ENCODE measurements around the gene SLC12A2.

Gene SLC12A2

DNA sequence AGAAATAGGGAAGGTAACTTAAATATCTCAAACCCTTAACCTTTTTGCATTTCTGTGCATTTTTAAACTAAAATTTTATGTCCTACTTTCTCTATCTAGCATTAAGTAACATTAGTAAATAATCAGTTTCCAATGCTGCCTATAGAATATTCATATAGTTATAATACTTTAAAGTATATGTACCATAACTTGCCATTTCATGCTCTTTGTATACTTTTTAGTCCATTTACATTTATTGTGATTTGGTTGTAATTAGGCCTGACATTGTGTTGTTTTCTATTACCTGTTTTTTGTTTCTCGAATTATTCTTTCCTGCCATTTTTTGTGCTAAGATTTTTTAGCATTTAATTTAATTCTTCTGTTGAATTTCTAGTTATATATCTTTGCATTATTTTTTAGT is 13.7 kb downstream of the SLC12A2 start:
- DNase-seq (ENCODE audit: low read depth, low spot score), result no peak

- DNase-seq (ENCODE audit: low read depth, low spot score), result no peak
Observed at GRCh38 chr5:128097781-128098180, 14.2 kb downstream of the SLC12A2 start.

DNA sequence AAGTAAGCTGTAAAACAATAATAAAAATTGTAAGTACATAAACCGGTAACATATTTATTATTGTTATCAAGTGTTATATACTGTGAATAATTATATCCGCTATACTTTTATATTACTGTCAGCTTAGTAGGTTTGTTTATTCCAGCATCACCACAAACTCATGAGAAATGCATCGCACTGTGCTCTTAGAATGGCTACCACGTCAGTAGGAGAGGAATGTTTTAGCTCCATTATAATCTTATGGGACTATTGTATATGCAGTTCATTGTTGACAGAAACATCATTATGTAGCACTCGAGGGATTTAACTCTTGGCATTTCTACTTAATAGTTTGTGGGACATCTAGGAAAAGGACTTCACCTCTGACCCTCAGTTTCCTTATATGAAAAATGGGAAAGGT is 16.4 kb downstream of the SLC12A2 start:
- DNase-seq (ENCODE audit: low read depth, low spot score), result peak; percentile 11

DNA sequence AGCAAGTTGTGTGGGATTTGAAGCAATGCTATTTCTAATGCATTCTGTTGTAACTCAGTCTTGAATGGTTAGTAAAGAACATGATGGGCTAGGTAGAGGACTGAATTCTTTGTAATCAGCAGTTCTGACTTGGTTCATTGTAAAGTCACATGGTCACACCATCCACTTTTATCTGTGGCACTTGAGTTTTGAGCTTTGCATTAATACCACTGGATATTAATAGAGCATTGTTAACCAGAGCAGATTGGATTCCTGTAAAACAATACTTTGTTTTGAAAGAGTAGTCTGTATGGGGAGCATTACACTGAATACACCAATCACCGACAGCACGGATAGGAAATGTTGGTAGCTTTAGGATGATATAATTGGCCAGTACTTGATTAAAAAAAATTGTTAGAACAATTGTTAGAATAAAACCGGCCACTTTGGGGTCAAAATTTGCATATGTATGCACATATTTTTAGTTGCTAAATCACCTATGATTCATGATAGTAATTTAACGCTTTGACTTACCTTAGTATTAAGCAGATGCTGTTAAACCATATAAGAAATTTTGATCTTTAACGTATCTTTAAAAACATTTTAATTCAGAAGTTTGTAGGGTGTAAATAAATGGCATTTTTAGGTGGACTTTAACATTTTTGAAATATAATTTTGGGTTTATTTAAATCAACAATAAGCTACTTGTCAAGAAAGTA is 17.4 kb downstream of the SLC12A2 start:
- DNase-seq (ENCODE audit: low read depth, low spot score), result no peak

DNA sequence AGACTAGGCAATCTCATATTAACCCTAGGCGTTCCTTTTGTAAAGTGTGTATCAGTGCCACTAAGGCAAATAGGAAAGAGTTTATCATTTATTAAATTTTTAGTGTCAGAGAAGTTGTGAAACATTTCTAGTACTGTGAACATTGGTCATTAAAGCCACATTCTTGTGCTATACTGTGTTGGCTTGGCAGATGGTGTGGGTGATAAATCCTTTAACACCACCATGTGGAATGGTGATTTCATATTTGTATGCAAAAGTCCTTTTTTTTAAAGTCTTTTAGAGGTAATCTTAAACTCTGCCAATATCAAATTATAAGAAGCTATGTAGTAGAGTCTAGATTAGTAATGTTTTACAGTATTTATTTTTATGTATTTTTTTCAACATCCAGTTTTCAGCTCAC is 18.1 kb downstream of the SLC12A2 start:
- no peak for DNase-seq (ENCODE audit: low read depth, low spot score)

GRCh38 chr5:128105203-128105602 is 21.6 kb downstream of the SLC12A2 start:
- no peak for DNase-seq (ENCODE audit: low read depth, low spot score)

GRCh38 chr5:128109138-128109537 is 25.6 kb downstream of the SLC12A2 start:
- no peak for DNase-seq (ENCODE audit: low read depth, low spot score)

- DNase-seq (ENCODE audit: low read depth, low spot score), result no peak
Observed at GRCh38 chr5:128109766-128110165, 26.2 kb downstream of the SLC12A2 start.

GRCh38 chr5:128111818-128112448 is 28.4 kb downstream of the SLC12A2 start:
- peak; percentile 67 for DNase-seq (ENCODE audit: low read depth, low spot score)

- DNase-seq (ENCODE audit: low read depth, low spot score), result no peak
Observed at GRCh38 chr5:128116445-128116844, 32.9 kb downstream of the SLC12A2 start.

DNA sequence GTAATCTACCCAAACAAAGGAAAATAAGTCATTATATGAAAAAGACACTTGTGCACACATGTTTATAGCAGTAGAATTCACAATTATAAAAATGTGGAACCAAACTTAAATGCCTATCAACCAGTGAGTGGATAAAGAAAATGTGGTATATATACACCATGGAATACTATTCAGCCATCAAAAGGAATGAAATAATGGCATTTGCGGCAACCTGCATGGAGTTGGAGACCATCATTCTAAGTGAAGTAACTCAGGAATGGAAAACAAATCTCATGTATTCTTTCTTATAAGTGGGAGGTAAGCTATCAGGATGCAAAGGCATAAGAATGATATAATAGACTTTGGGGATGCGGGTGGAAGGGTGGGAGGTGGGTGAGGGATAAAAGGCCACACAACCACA is 34.6 kb downstream of the SLC12A2 start:
- no peak for DNase-seq (ENCODE audit: low read depth, low spot score)

GRCh38 chr5:128121651-128122050 is 38.1 kb downstream of the SLC12A2 start:
- DNase-seq (ENCODE audit: low read depth, low spot score), result no peak

DNA sequence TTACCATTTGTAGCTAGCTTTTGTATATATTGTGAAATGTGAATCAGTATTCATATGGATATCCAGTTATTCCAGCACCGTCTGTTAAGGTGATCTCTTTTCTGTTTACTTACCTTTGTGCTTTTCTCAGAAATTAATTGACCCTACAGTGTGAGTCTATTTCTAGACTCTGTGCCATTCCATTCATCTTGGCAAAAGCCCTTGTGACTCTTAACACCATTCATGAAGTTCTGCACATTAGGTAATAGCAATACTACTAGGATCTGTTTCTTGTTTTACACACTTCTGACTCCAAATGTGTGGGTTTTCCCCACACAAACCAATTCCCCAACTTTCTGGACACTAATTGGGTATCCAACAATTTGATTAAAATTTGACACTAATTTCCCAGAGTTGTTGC is 40.4 kb downstream of the SLC12A2 start:
- DNase-seq (ENCODE audit: low read depth, low spot score), result no peak

DNA sequence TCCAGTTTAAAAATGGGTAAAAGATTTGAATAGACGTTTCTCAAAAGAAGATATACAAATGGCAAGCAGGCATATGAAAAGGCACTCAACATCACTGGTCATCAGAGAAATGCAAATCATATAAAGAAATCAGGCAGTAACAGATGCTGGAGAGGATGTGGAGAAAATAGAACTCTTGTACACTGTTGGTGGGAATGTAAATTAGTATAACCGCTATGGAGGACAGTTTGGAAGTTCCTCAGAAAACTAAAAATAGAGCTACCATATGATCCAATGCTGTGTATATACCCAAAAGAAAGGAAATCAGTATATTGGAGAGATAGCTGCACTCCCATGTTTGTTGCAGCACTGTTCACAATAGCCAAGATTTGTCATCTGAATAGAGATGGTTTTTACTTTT is 42.7 kb downstream of the SLC12A2 start:
- no peak for DNase-seq (ENCODE audit: low read depth, low spot score)

GRCh38 chr5:128132499-128132898 is 48.9 kb downstream of the SLC12A2 start:
- no peak for DNase-seq (ENCODE audit: low read depth, low spot score)

- DNase-seq (ENCODE audit: low read depth, low spot score), result no peak
Observed at GRCh38 chr5:128135286-128135685, 51.7 kb downstream of the SLC12A2 start.

GRCh38 chr5:128143911-128144310 is 60.3 kb downstream of the SLC12A2 start:
- DNase-seq (ENCODE audit: low read depth, low spot score), result no peak

- DNase-seq (ENCODE audit: low read depth, low spot score), result peak; percentile 75
Observed at GRCh38 chr5:128144491-128144890, 60.9 kb downstream of the SLC12A2 start.

DNA sequence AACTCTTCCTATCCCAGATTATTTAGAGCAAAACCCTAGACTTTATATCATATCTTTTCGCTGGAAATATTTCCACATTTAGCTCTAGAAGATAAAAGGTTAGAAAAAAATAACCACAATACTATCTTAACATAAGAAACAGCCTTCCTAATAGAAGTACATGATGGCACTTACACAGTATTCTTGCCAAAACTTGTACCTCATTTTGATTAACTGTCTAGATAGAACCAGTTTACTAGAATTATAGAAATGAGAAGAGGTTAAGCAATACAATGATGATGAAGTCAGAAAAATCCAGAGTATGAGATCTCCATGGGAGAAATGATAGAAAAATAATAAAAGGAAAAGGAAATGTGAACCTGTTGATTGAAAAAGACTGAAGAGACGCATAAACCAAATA is 63.1 kb downstream of the SLC12A2 start:
- DNase-seq (ENCODE audit: low read depth, low spot score), result no peak

DNA sequence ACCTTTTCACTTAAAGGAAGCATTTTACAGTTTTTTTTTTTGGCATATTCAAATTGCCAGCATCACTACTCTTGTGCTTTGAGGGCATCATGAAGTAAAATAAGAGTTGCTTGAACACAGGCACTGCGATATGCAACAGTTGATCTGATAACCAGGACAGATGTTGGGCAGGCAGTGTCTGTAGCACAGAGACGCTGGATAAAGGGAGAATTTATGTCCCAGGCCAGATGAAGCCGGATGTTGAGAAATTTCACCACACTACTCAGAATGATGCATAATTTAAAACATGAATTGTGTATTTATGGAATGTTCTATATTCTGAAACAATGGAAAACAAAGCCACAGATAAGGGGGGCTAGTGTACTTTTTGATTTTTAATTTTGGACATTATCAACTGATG is 71.4 kb downstream of the SLC12A2 start:
- DNase-seq (ENCODE audit: low read depth, low spot score), result no peak

- no peak for DNase-seq (ENCODE audit: low read depth, low spot score)
Observed at GRCh38 chr5:128155776-128156175, 72.2 kb downstream of the SLC12A2 start.

GRCh38 chr5:128156521-128156920 is 73.0 kb downstream of the SLC12A2 start:
- DNase-seq (ENCODE audit: low read depth, low spot score), result no peak

DNA sequence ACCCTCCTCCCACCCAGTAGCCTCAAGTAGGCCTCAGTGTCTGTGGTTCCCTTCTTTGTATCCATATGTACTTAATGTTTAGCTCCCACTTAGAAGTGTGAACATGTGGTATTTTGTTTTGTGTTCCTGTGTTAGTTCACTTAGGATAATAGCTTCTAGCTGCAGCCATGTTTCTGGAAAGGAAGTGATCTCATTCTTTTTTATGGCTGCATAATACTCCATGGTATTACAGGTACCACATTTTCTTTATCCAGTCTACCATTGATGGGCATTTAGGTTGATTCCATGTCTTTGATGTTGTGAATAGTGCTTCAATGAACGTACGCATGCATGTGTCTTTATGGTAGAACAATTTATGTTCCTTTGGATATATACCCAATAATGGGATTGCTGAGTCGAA is 74.8 kb downstream of the SLC12A2 start:
- DNase-seq (ENCODE audit: low read depth, low spot score), result no peak

- peak; percentile 72 for DNase-seq (ENCODE audit: low read depth, low spot score)
Observed at GRCh38 chr5:128163991-128164390, 80.4 kb downstream of the SLC12A2 start.

All from astrocyte of the hippocampus (primary cell).